Measurements from ENCODE around the gene MINAR1.

Gene MINAR1

DNA sequence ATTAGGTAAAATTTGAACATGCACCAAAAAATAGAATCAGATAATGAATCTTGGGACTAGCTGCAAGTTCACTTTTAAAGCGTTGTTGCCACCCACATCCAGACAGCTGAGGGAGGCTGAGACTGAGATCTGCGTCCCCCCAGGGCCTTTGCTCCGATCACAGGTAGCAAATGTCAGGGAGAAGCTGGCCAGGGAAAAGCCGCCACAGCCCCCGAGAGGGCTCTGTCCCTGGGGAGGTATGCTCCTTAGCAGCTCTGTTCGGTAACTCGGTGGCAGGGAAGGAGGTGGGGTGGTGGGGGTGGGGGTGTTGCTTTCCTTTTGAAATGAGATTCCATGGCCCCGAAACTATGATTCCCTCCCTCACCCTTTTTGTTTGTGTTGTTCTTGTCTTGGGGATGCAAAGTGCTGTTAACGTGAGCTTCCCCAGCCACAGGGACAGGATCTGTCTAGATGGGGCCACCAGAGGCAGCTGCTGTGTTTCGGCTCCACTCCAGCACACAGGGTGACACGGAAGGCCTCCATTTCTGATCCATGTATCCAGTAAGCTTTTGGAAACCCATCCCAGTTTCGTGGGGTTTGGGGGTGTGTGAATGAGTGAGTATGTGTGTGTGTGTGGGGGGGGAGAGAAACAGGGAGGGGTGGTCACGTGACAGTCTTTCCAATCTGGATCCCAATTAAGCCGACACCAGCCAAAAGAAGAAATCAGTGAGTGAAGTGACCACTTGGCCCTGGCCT lies 1.1 kb upstream of the MINAR1 start:
- no peak for DNase-seq (ENCODE audit: low read depth in 2 of 2, low spot score in 1 of 2)

DNA sequence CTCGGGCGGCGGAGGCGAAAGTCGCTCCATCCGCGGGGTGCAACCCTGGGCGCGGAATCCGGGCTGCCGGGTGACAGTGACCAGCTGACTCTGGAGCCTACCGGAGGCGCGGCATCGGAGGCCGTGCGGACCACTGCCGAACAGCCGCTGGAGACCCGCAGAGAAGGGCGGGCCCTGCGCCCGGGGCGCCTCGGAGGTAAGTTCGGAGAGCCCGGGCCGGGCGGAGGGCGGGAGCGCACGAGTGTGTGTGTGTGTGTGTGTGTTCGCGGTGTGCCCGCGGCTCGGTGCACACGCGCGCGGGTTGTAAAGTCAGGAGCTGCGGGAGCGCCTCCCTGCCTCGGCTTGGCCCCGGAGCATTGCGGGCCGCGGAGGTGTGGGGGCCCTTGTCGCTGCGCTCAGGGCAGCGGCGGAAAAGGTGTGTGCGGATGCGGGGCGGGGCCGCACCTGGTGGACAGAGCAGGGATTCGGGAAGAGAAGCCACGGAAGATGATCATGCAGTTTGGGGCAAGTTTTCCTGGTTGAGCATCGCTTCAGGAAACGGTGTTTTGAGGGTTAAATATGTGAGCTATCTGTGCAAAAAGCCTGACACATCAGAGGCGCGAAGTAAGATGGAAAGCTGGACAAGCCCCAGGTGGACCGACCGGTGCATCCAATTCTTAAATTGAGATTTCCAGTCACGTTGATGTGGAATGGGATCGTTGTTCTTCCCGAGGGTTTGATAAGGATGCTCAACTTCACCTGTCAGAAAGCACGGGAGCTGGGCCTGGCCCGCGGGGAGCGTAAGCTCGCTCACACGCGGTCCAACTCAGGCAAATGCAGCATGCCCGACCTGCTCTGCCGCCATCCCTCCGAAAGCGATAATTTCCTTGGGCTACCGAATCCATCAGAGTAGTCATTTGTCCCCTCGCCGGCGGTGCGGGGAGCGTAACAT lies 474 bp downstream of the MINAR1 start:
- no peak for DNase-seq (ENCODE audit: low read depth in 2 of 2, low spot score in 1 of 2)

DNA sequence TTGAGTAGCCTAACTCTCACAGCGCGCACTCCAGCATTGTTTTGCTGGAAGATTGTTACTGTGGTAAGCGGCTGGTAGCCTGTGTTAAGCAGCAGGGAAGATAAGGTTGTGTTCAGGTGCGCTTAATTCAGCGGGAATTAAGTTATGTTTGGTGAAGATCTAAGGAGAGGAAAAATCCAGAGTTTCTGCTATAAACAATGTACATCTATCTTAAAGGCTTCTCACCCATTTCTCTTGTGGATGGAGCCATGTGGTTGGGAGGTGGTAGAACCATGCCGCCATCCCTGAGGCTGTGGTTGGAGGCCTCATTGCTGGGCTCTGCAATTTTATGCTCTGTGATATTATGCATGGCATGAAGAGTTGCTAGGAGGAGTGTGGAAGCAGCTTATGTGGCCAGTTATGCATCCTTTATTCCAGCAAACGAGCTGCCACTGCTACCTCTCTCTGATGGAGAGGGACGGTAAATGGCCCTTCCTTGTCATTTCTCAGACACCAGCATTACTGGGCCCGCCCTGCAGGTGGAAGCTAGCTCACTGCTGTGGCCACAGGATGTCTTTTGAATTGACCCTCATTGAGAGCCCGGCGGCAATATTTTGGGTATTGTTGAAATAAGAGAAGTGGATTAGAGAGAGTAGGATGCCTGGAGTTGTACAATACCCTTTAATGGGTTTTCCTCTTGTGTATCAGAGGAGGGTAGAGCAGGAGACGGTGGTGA lies 1.3 kb downstream of the MINAR1 start:
- DNase-seq (ENCODE audit: low read depth in 2 of 2, low spot score in 1 of 2), result no peak

DNA sequence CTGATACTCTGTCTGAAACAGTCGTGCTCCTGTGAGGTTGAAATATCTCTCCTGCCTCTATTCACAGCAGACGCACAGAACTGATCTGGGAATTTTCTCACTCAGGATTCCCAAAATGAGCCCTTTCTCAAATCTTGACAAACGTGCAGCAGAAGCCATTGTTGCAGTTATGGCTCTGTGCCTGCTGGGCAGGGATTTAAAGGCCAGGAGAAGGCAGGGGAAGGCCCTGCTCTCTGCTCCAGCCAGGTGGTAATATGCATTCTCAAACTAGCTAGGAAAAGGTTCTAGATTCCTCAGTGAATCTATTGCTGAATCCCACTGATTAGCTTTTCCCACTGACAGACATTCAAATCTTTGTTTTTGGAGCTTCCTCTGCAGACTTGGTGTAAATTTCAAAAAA lies 2.2 kb downstream of the MINAR1 start:
- DNase-seq (ENCODE audit: low read depth in 2 of 2, low spot score in 1 of 2), result no peak

DNA sequence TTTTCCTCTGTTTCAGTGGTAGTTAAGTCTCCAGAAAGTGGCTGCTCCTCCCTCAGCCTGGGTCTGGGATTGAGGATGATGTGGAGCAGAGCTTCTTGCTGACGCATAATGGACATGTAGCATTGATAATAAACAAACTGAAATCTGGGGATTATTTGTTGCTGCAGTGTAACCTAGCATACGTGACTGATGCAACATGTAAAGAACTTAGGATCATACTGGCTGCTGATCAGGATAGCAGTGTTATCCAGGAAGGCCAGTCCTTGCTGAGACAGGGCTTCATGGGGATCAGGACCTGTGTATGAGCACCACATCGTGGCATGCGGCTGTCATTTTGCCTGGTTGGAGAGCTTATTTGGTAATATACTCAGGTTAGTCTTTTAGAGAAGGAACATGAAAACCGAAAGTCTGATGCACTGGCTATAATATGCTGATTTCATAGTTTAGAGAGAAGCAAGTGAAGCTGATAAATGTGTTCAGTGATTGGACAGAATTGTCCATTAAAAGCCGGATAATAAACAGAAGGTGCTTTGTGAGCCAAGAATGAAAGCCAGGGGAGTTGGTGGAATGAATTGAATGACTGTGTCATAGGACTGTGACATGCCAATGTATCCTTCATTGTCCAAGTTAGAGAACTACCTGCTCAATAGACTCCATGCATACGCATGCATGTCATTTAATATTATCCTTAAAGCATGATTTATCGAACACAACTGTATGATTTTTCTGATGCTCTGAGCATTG lies 4.1 kb downstream of the MINAR1 start:
- no peak for DNase-seq (ENCODE audit: low read depth in 2 of 2, low spot score in 1 of 2)

DNA sequence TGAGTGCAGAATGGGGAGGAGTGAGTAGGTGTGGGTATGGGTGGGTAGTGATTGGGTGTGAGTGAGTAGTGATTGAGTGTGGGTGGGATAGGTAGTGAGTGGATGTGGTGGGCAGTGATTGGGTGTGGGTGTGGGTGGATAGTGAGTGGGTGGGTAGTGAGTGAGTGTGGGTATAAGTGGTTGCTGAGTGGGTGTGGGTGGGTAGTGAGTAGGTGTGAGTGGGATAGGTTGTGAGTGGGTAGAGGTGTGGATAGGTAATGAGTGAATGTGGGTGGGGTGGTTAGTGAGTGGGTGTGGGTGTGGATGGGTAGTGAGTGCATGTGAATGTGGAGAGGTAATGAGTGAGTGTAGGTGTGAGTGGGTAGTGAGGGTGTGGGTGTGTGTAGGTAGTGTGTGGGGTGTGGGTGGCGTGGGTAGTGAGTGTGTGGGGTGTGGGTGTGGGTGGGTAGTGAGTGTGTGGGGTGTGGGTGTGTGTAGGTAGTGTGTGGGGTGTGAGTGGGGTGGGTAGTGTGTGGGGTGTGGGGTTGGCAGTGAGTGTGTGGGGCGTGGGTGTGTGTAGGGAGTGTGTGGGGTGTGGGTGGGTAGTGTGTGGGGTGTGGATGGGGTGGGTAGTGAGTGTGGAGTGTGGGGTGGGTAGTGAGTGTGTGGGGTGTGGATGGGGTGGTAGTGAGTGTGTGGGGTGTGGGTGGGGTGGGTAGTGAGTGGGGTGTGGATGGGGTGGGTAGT lies 5.3 kb downstream of the MINAR1 start:
- DNase-seq (ENCODE audit: low read depth in 2 of 2, low spot score in 1 of 2), result no peak

DNA sequence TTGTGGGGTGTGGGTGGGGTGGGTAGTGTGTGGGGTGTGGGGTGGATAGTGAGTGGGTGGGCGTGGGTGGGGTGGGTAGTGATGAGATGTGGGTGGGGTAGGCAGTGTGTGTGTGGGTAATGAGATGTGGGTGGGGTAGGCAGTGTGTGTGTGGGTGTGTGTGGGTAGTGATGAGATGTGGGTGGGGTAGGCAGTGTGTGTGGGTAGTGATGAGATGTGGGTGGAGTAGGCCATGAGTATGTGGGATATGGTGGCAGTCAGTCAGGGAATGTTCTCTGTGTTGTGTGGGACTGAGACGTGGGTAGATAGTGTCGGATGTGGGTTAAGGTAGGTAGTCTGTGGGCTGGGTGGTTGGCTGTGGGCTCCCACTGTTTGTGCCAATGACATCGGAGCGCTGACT lies 7.1 kb downstream of the MINAR1 start:
- DNase-seq (ENCODE audit: low read depth in 2 of 2, low spot score in 1 of 2), result no peak

DNA sequence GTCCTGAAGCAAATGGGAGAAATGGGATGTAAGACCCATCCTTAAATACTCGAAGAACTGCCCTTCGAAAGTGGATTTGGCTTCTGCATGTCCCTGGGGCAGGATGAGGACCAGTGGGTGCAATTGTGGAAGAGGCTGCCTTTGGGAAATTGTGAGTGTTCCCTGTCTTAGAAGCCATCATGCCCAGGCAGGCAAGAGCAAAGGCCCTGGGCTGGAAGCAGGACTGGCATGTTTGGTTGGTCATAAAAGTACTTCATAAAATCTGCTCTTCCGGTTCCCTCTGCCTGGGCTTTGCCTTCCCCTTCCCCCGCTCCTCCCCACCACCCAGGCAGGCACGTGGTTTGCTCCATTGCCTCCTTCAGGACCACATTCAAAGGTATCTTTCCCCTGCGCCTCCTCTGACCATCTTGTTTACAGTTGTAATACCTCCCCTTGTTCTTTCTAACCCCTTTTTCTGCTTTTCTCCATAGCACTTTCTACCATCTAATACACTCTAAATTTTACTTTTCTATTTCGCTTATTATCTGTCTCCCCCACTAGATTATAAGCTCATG lies 8.3 kb downstream of the MINAR1 start:
- DNase-seq (ENCODE audit: low read depth in 2 of 2, low spot score in 1 of 2), result no peak

DNA sequence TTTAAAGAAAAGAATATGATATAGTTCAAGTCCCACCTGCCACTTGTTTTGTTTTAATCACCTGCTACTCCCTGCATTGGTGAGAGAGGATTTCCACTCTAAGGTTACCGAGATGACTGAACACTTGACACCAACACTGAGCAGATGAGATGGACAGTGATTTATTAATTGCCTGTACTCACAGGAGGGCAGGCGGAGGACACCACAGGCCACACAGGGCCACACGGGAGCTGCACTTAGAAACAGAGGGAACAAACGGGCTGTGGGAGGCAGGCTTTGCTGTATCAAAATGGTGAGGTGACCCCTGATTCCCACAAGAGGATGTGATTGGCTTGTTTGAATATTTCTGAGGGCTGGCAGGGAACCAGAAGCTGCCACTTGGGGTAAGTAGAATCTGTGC lies 10.8 kb downstream of the MINAR1 start:
- no peak for DNase-seq (ENCODE audit: low read depth in 2 of 2, low spot score in 1 of 2)

DNA sequence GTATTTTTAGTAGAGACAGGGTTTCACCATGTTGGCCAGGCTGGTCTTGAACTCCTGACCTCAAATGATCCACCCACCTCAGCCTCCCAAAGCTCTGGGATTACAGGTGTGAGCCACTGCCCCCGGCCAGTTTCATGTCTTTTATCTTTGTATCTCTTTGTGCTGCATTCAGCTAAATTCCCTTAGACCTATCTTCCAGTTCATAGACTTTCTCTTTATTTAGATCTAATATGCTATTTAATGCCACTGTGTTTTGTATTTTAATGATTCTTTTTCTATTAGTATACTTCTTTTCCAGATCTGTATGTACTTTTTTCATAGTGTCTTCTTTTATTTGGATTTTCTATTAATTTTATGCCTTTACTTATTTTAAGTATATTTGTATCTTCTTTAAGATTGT lies 14.9 kb downstream of the MINAR1 start:
- no peak for DNase-seq (ENCODE audit: low read depth in 2 of 2, low spot score in 1 of 2)

DNA sequence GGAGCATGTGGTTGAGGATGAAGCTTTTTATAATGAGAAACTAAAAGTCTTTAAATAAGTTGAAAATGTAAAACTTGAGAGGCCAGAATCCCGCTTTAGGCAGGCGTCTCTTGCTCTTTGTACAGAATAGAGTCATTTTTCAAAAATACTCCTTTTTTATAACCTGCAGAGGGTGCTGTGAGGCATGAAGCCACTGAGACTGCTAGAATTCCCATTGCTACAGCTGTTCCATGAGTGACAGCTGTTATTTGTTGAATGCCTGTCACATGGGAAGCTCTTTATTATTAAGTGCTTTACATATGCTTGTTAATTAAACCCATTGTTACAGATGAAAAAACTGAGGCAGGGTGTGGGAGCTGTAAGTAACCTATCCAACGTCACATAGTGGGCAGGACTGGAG lies 18.5 kb downstream of the MINAR1 start:
- no peak for DNase-seq (ENCODE audit: low read depth in 2 of 2, low spot score in 1 of 2)

DNA sequence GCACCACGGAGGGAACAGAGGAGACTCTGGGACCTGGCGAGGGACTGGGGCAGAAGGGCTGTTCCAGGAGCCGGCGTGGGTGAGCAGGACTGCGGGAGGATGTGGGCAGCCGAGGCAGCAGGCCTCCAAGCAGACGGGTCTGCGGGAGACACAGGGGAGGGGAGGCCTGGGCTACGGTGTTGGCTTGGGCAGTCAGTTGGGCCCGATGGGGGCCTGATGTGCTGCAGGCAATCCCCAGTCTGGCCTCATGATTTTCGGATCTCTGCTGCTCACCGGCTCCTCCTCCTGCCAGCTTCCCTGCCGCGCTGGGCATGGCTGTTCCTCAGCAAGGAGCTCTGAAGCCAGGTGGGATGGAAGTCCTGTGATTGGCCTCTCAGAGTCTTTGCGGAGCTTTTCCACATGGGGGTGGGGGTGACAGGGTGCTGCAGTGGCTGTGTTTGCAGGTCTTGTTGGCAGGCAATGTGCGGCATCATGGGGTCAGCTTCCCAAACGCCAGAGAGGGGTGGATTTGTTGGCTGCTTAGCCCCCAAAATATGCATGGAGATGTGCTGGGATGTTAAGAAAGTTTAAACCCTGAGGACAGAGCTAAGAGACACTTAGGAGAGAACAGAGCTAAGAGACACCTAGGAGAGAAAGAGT lies 19.3 kb downstream of the MINAR1 start:
- no peak for DNase-seq (ENCODE audit: low read depth in 2 of 2, low spot score in 1 of 2)

DNA sequence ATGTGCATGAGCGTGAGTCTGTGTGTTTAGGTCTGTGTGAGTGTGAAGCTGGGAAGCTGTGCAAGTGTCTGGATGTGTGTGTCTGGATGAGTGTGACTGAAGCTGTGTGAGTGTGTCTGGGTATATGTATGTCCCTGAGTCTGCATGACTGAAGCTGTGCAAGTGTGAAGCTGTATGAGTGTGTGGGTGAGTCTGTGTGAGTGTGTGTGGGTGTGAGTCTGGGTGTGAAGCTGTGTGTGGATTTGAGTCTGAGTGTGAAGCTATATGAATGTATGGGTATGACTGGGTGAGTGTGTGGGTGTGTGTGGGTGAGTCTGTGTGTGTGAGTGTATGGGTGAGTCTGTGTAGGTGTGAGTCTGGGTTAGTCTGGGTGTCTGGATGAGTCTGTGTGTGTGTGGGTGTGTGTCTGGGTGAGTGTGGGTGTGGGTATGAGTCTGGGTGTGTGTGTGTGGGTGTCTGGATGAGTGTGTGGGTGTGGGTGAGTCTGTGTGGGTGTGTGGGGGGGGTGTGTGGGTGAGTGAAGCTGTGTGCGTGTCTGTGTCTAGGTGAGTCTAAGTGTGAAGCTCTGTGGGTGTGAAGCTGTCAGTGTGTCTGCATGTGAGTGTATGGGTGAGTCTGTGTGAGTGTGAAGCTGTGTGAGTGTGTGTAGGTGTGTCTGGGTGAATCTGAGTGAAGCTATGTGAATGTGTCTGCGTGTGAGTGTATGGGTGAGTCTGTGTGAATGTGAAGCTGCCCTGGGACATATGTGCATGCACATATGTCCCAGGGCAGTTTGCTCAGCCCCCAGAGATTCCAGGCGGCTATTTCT lies 20.3 kb downstream of the MINAR1 start:
- DNase-seq (ENCODE audit: low read depth in 2 of 2, low spot score in 1 of 2), result no peak

DNA sequence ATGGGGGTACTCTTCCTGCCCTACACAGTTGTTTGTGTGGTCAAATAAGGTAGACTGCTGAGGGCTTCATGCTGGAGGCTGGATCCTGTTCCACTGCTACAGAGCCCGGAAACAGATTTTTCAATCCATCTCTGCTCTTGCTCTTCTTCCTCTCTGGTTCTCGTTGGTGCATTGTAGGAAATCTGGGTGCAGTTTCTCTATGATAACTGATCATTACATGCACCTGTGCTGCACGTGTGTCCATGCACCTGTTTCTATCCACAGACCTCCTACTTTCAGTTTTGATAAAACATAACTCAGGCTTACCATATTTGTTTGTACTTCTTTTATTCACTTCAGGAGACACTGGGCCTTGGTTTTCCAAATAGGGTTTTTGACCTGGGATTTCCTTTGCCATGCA lies 21.3 kb downstream of the MINAR1 start:
- no peak for DNase-seq (ENCODE audit: low read depth in 2 of 2, low spot score in 1 of 2)

DNA sequence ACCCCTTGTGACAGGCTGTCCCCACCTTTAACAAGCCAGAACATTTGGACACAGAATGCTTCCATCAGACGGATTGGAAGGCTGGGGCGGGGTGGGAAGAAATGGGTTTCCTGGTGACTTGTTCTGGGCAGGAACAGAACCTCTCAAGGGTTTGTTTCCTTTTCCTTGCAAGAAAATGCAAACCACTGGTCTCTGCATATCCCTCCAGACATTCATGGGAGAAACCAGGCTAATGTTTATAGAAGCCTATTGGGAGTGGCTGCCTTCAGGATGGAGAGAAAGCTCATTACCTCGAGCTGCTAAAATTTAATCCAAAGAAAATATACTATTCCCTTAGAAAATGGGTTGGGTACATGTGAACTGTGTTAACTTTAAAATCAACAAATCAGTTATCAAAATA lies 21.9 kb downstream of the MINAR1 start:
- no peak for DNase-seq (ENCODE audit: low read depth in 2 of 2, low spot score in 1 of 2)

DNA sequence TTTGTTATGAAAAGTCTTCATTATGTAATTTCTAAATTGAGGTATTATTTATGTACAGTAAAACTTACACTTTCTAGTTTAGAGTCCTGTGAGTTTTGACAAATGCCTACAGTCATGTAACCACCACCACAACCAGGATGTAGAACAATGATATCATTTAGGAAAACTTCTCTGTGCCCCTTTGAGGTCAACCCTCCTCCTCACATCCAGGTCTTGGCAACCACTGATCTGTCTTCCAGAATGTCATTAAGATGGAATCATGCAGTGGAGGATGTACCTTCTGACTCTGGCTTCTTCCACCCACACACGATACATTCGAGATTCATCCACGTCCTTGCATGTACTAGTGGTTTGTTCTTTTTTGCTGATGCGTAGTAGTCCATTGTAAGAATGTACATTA lies 23.2 kb downstream of the MINAR1 start:
- no peak for DNase-seq (ENCODE audit: low read depth in 2 of 2, low spot score in 1 of 2)

DNA sequence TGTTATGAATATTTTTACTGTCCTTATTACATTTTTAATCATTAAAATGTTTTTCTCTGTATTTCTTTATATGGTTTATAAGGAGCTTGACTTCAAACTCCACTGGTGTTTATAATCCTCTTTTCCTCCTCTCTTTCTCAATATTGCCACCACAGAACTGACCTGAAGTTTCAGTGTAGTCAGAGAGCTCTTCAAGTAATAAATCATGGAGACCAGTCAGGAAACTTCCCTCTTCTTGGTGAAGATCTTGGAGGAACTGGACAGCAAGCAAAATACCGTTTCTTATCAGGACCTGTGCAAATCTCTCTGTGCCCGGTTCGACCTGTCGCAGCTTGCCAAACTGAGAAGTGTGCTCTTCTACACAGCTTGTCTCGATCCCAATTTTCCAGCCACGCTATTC lies 23.8 kb downstream of the MINAR1 start:
- DNase-seq (ENCODE audit: low read depth in 2 of 2, low spot score in 1 of 2), result no peak

DNA sequence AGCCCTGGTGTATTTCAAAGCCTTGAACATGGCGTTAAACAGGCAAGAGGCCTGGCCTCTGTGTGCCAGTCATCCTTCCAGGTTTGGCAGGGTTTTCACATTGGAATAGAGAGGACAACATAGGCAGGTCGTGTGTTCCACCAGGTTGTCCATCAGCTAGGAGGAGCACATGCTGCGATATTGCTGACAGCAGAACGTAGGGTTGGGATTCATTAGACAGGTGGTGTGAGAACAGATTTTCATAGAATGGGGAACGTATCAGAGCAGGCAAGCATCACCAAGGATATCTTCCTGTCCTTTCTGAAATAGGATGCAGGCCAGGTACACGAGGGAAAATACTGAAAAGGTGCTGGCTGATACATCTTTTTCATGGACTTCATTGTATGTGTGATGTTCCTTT lies 26.4 kb downstream of the MINAR1 start:
- no peak for DNase-seq (ENCODE audit: low read depth in 2 of 2, low spot score in 1 of 2)

DNA sequence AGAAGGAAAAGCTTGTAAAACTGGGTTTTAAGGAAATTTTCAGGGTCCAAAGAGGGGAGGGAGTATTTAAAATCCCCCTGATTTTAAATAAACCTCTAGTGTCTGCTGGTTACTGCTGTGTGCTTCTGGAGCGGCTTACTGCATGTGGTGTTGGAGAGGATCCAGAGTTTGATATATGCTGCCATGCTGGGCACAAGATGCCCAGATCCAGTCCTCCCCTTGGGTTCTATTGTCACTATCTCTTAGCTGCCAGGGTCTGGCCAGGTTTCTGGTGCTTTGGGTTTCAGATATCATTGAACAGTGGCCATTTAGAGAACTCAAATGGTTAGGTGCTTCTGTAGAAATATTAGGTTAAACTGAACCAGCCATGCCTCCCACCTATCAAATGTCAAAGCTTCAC lies 27.5 kb downstream of the MINAR1 start:
- DNase-seq (ENCODE audit: low read depth in 2 of 2, low spot score in 1 of 2), result no peak
